ENCODE measurements around the gene AOC1.
A peak's percentile ranks its signal among the peaks of the same experiment; 100 is the strongest.
"Not testable (repeated sequence)": the region's sequence is repeated elsewhere in the genome, so short reads cannot be mapped to it uniquely, and the experiment has no call there.

Gene AOC1

GRCh38 chr7:150897502-150898474, 45.5 kb downstream of the AOC1 start:
- no peak for DNase-seq (ENCODE audit: low read depth, low spot score)

- peak; percentile 29 for DNase-seq (ENCODE audit: low read depth, low spot score)
Observed at GRCh38 chr7:150898475-150899011, 46.2 kb downstream of the AOC1 start.

- no peak for DNase-seq (ENCODE audit: low read depth, low spot score)
Observed at GRCh38 chr7:150900675-150901074, 48.4 kb downstream of the AOC1 start.

- no peak for DNase-seq (ENCODE audit: low read depth, low spot score)
Observed at GRCh38 chr7:150901160-150902035, 49.1 kb downstream of the AOC1 start.

- no peak for DNase-seq (ENCODE audit: low read depth, low spot score)
Observed at GRCh38 chr7:150902078-150903033, 50.0 kb downstream of the AOC1 start.

- no peak for DNase-seq (ENCODE audit: low read depth, low spot score)
Observed at GRCh38 chr7:150903606-150904005, 51.3 kb downstream of the AOC1 start.

GRCh38 chr7:150904011-150904909, 51.9 kb downstream of the AOC1 start:
- DNase-seq (ENCODE audit: low read depth, low spot score), result no peak

- DNase-seq (ENCODE audit: low read depth, low spot score), result no peak
Observed at GRCh38 chr7:150908173-150908572, 55.9 kb downstream of the AOC1 start.

GRCh38 chr7:150909200-150909995, 57.1 kb downstream of the AOC1 start:
- no peak for DNase-seq (ENCODE audit: low read depth, low spot score)

GRCh38 chr7:150910305-150910995, 58.1 kb downstream of the AOC1 start:
- DNase-seq (ENCODE audit: low read depth, low spot score), result not testable (repeated sequence)

GRCh38 chr7:150910996-150911422, 58.7 kb downstream of the AOC1 start:
- no peak for DNase-seq (ENCODE audit: low read depth, low spot score)
